KMS-11 (cell line): Measurements from ENCODE around the gene CLUH.
"Not testable (repeated sequence)": the region's sequence is repeated elsewhere in the genome, so short reads cannot be mapped to it uniquely, and the experiment has no call there.

ENCODE experiments used
- H2AFZ ChIP-seq: fragments of 200-600 bp; sonication (generic); 2 replicates; pipeline ENCODE4 v1.6.1; 2016; ENCODE audit warnings: antibody characterized with exemption, mixed run types, low read depth
- H3K27ac ChIP-seq: fragments of 200-600 bp; sonication (generic); 2 replicates; pipeline ENCODE4 v1.6.1; 2016; ENCODE audit warnings: mild to moderate bottlenecking, mixed run types
- H3K27me3 ChIP-seq: fragments of 200-600 bp; sonication (generic); 2 replicates; pipeline ENCODE4 v1.6.1; 2017; ENCODE audit warnings: mild to moderate bottlenecking, low read depth, mixed run types, moderate library complexity; ENCODE audit not compliant: insufficient read depth
- H3K36me3 ChIP-seq: fragments of 200-600 bp; sonication (generic); 2 replicates; pipeline ENCODE4 v1.6.1; 2017; ENCODE audit warnings: mild to moderate bottlenecking, mixed run types; ENCODE audit not compliant: insufficient read depth
- H3K4me1 ChIP-seq: fragments of 200-600 bp; sonication (generic); 2 replicates; pipeline ENCODE4 v1.6.1; 2016; ENCODE audit warnings: mild to moderate bottlenecking, low read depth, mixed run types; ENCODE audit not compliant: poor library complexity, severe bottlenecking
- H3K4me2 ChIP-seq: fragments of 200-600 bp; sonication (generic); 2 replicates; pipeline ENCODE4 v1.7.0; 2016; ENCODE audit warnings: mild to moderate bottlenecking, mixed run types
- H3K4me3 ChIP-seq: fragments of 200-600 bp; sonication (generic); IDR thresholded peaks from 2 replicates; pipeline ENCODE4 v1.6.1; 2017; ENCODE audit warnings: low read depth, low read length, mixed read lengths; ENCODE audit not compliant: insufficient read depth
- H3K79me2 ChIP-seq: fragments of 200-600 bp; sonication (generic); 2 replicates; pipeline ENCODE4 v1.6.1; 2016; ENCODE audit warnings: low read depth, mixed run types; ENCODE audit not compliant: insufficient read depth
- H3K9ac ChIP-seq: fragments of 200-600 bp; sonication (generic); 2 replicates; pipeline ENCODE4 v1.6.1; 2016; ENCODE audit warnings: mild to moderate bottlenecking, mixed run types
- H4K20me1 ChIP-seq: fragments of 200-600 bp; sonication (generic); 2 replicates; pipeline ENCODE4 v1.6.1; 2016; ENCODE audit warnings: mild to moderate bottlenecking, mixed run types; ENCODE audit not compliant: insufficient read depth
- TF ChIP-seq, protein P1 (sequence below): fragments of 200-600 bp; sonication (generic); conservative IDR thresholded peaks from 2 replicates; pipeline ENCODE4 v1.6.1; 2017; ENCODE audit warnings: low read depth, mild to moderate bottlenecking, antibody characterized with exemption, low read length, moderate library complexity, mixed read lengths

The CLUH gene

GRCh38 chr17:2656283-2656682 lies 55.3 kb downstream of the CLUH start:
- no peak overlapping the region for H3K9ac ChIP-seq
- no peaks in the 10 kb centered on the region for H3K4me1 ChIP-seq
- peaks cover 63% of the 10 kb centered on the region for H3K79me2 ChIP-seq
- no peaks in the 10 kb centered on the region for H3K27me3 ChIP-seq
- no peak overlapping the region for H3K4me2 ChIP-seq
- H4K20me1 ChIP-seq = no peaks in the 10 kb centered on the region; the same call in 1 of the 2 replicates
- no peaks in the 10 kb centered on the region for H3K36me3 ChIP-seq
- TF ChIP-seq, protein P1, sequence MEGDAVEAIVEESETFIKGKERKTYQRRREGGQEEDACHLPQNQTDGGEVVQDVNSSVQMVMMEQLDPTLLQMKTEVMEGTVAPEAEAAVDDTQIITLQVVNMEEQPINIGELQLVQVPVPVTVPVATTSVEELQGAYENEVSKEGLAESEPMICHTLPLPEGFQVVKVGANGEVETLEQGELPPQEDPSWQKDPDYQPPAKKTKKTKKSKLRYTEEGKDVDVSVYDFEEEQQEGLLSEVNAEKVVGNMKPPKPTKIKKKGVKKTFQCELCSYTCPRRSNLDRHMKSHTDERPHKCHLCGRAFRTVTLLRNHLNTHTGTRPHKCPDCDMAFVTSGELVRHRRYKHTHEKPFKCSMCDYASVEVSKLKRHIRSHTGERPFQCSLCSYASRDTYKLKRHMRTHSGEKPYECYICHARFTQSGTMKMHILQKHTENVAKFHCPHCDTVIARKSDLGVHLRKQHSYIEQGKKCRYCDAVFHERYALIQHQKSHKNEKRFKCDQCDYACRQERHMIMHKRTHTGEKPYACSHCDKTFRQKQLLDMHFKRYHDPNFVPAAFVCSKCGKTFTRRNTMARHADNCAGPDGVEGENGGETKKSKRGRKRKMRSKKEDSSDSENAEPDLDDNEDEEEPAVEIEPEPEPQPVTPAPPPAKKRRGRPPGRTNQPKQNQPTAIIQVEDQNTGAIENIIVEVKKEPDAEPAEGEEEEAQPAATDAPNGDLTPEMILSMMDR = no peak
- H3K4me3 ChIP-seq = no peak overlapping the region
- no peak overlapping the region for H3K27ac ChIP-seq
- no peak overlapping the region for H2AFZ ChIP-seq

GRCh38 chr17:2655546-2655945 lies 56.0 kb downstream of the CLUH start:
- Histone ChIP-seq H3K27ac (no peak overlapping the region), H3K27me3 (no peaks in the 10 kb centered on the region), H4K20me1 (no peaks in the 10 kb centered on the region; the same call in 1 of the 2 replicates), H3K79me2 (peaks cover 63% of the 10 kb centered on the region), H3K4me3 (no peak overlapping the region), H3K4me1 (no peaks in the 10 kb centered on the region), H2AFZ (no peak overlapping the region), H3K36me3 (no peaks in the 10 kb centered on the region), H3K9ac (no peak overlapping the region), H3K4me2 (no peak overlapping the region)
- TF ChIP-seq, protein P1 = no peak

DNA sequence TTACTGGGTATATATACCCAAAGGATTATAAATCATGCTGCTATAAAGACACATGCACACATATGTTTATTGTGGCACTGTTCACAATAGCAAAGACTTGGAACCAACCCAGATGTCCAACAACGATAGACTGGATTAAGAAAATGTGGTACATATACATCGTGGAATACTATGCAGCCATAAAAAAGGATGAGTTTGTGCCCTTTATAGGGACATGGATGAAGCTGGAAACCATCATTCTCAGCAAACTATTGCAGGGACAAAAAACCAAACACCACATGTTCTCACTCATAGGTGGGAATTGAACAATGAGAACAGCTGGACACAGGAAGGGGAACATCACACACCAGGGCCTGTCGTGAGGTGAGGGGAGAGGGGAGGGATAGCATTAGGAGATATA lies 58.7 kb downstream of the CLUH start:
- not testable (repeated sequence) for H3K27me3 ChIP-seq, H2AFZ ChIP-seq, H3K4me3 ChIP-seq, H3K4me1 ChIP-seq, H3K27ac ChIP-seq, H4K20me1 ChIP-seq, H3K36me3 ChIP-seq, H3K4me2 ChIP-seq, H3K9ac ChIP-seq
- H3K79me2 ChIP-seq = peaks cover 44% of the 10 kb centered on the region

DNA sequence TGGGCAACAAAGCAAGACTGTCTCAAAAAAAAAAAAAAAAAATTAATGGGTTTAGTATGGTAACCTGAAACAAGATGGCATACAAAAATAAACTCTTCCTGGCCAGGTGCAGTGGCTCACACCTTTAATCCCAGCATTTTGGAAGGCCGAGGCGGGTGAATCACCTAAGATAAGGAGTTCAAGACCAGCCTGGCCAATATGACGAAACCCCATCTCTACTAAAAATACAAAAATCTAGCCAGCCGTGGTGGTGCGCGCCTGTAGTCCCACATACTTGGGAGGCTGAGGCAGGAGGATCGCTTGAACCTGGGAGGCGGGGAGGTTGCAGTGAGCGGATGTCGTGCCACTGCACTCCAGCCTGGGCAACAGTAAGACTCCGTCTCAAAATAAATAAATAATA lies 62.4 kb downstream of the CLUH start:
- Histone ChIP-seq H4K20me1 (no peaks in the 10 kb centered on the region), H3K27ac (no peak overlapping the region), H3K79me2 (peaks cover 23% of the 10 kb centered on the region; the same call in 1 of the 2 replicates), H3K36me3 (no peaks in the 10 kb centered on the region), H3K4me1 (no peaks in the 10 kb centered on the region), H3K4me2 (no peak overlapping the region), H3K9ac (no peak overlapping the region), H2AFZ (no peak overlapping the region), H3K4me3 (no peak overlapping the region), H3K27me3 (no peaks in the 10 kb centered on the region)
- TF ChIP-seq, protein P1 = no peak

DNA sequence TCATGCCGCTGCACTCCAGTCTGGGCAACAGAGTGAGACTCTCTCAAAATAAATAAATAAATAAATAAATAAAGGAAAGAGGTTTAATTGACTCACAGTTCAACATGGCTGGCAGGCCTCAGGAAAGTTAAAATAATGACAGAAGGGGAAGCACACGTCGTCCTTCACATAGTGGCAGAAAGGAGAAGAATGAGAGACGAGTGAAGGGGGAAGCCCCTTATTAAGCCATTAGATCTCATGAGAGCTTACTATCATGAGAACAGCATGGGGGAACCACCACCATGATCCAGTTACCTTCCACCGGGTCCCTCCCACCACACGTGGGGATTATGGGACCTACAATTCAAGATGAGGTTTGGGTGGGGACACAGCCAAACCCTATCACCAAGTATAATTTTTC lies 63.6 kb downstream of the CLUH start:
- H3K36me3 ChIP-seq = no peaks in the 10 kb centered on the region
- no peak overlapping the region for H3K4me3 ChIP-seq
- H3K4me2 ChIP-seq = no peak overlapping the region
- peaks cover 21% of the 10 kb centered on the region; the same call in 1 of the 2 replicates for H3K79me2 ChIP-seq
- H3K27me3 ChIP-seq = no peaks in the 10 kb centered on the region
- H3K9ac ChIP-seq = no peak overlapping the region
- TF ChIP-seq, protein P1 = no peak
- H3K4me1 ChIP-seq = no peaks in the 10 kb centered on the region
- H4K20me1 ChIP-seq = no peaks in the 10 kb centered on the region
- no peak overlapping the region for H3K27ac ChIP-seq
- no peak overlapping the region for H2AFZ ChIP-seq
